Measurements from ENCODE around the gene GPR15.

- TF ChIP-seq, protein P1, sequence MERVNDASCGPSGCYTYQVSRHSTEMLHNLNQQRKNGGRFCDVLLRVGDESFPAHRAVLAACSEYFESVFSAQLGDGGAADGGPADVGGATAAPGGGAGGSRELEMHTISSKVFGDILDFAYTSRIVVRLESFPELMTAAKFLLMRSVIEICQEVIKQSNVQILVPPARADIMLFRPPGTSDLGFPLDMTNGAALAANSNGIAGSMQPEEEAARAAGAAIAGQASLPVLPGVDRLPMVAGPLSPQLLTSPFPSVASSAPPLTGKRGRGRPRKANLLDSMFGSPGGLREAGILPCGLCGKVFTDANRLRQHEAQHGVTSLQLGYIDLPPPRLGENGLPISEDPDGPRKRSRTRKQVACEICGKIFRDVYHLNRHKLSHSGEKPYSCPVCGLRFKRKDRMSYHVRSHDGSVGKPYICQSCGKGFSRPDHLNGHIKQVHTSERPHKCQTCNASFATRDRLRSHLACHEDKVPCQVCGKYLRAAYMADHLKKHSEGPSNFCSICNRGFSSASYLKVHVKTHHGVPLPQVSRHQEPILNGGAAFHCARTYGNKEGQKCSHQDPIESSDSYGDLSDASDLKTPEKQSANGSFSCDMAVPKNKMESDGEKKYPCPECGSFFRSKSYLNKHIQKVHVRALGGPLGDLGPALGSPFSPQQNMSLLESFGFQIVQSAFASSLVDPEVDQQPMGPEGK (CRISPR knock-in tag; IDR thresholded peaks at IDR 0.05; ENCODE audit: borderline replicate concordance) = no peak
- TF ChIP-seq ZC3H10 (CRISPR knock-in tag; IDR thresholded peaks at IDR 0.05) = no peak
- TF ChIP-seq ZNF8 (CRISPR knock-in tag; IDR thresholded peaks at IDR 0.05) = no peak
- no peak for TF ChIP-seq CSRNP3 (CRISPR knock-in tag; IDR thresholded peaks at IDR 0.05)
- TF ChIP-seq ZFP3 (CRISPR knock-in tag; IDR thresholded peaks at IDR 0.05) = no peak
- TF ChIP-seq ISL1 (CRISPR knock-in tag; IDR thresholded peaks at IDR 0.05) = no peak
- TF ChIP-seq ESRRG (CRISPR knock-in tag; IDR thresholded peaks at IDR 0.05) = no peak
Observed at GRCh38 chr3:98582042-98582441, 50.3 kb downstream of the GPR15 start.
